Measurements from ENCODE around the gene MAVS.

DNA sequence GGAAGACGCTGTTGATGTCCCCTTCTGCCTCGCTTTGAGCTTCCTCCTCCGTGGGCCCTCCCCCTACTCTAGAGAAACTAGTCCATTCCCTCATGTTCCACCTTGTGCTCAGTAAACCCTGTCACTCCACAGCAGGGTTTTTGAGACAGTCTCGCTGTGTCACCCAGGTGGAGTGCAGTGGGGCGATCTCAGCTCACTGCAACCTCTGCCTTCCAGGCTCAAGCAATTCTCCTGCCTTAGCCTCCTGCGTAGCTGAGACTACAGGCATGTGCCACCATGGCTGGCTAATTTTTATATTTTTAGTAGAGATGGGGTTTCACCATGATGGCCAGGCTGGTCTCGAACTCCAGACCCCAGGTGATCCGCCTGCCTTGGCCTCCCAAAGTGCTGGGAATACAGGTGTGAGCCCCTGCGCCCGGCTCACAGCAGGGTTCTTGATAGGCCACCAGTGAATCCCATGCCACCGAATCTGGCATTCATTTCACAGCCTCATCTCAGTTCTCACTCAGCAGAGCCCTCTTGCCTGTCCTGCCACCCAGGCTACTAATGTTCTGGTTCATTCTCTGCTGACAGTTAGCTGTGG is 78.6 kb downstream of the MAVS start:
- TF ChIP-seq CTCF (IDR thresholded peaks at IDR 0.05) (no peak), POLR2A (IDR thresholded peaks at IDR 0.05) (no peak)

Measured in esophagus squamous epithelium (tissue), 4 donors.